ENCODE data around the gene LCNL1.

GRCh38 chr9:136975644-136976043 is 7.1 kb upstream of the LCNL1 start:
- TF ChIP-seq CTCF (IDR thresholded peaks at IDR 0.05; ENCODE audit: low read depth, low read length, poor library complexity, severe bottlenecking) = peak; percentile 58
- TF ChIP-seq EZH2phosphoT487 (IDR thresholded peaks at IDR 0.05; ENCODE audit: borderline replicate concordance, low read length) = no peak

All from DOHH2 (cell line).